HG02973 (cell line): ENCODE measurements around the gene ACTR1A.

Experiments used
- ATAC-seq: cut with Tn5 transposase; IDR thresholded peaks from one replicate; pipeline ENCODE4 v1.9.1; 2021; ENCODE audit warnings: moderate library complexity; ENCODE audit not compliant: unreplicated experiment

The ACTR1A gene

GRCh38 chr10:102491136-102491535, 11.4 kb downstream of the ACTR1A start:
- no peak for ATAC-seq

- ATAC-seq = no peak
Observed at GRCh38 chr10:102485093-102485784, 17.3 kb downstream of the ACTR1A start.

GRCh38 chr10:102484021-102484420, 18.5 kb downstream of the ACTR1A start:
- ATAC-seq = no peak

- ATAC-seq = no peak
Observed at GRCh38 chr10:102480396-102480795, 22.1 kb downstream of the ACTR1A start.

- ATAC-seq = no peak
Observed at GRCh38 chr10:102479651-102480050, 22.9 kb downstream of the ACTR1A start.

- ATAC-seq = no peak
Observed at GRCh38 chr10:102476466-102477141, 25.9 kb downstream of the ACTR1A start.

- no peak for ATAC-seq
Observed at GRCh38 chr10:102475451-102476040, 27.0 kb downstream of the ACTR1A start.

GRCh38 chr10:102473445-102474331, 28.8 kb downstream of the ACTR1A start:
- ATAC-seq = no peak

- no peak for ATAC-seq
Observed at GRCh38 chr10:102470579-102471546, 31.6 kb downstream of the ACTR1A start.

- ATAC-seq = no peak
Observed at GRCh38 chr10:102468683-102469082, 33.8 kb downstream of the ACTR1A start.

GRCh38 chr10:102467971-102468438, 34.5 kb downstream of the ACTR1A start:
- ATAC-seq = no peak

GRCh38 chr10:102467318-102467717, 35.2 kb downstream of the ACTR1A start:
- ATAC-seq = no peak

- ATAC-seq = no peak
Observed at GRCh38 chr10:102465466-102465865, 37.0 kb downstream of the ACTR1A start.

- no peak for ATAC-seq
Observed at GRCh38 chr10:102463983-102464382, 38.5 kb downstream of the ACTR1A start.

GRCh38 chr10:102462512-102463054, 39.9 kb downstream of the ACTR1A start:
- ATAC-seq = no peak

- ATAC-seq = peak; percentile 64
Observed at GRCh38 chr10:102461187-102462054, 41.1 kb downstream of the ACTR1A start.

- ATAC-seq = no peak
Observed at GRCh38 chr10:102460836-102461186, 41.7 kb downstream of the ACTR1A start.

- ATAC-seq = no peak
Observed at GRCh38 chr10:102458656-102459055, 43.9 kb downstream of the ACTR1A start.
